Erythroblast (primary cell): Measurements from ENCODE around the gene TUT7.

Experiments
- DNase-seq, 2 experiments: peaks; one replicate each; lab custom pipeline; 2025; lab: John Stamatoyannopoulos, UW
- GATA1 ChIP-seq: IDR thresholded peaks from 2 replicates; pipeline ENCODE4 v1.6.1; 2011; ENCODE audit warnings: low read depth, mild to moderate bottlenecking, control low read depth, low read length, moderate library complexity
- POLR2A ChIP-seq: IDR thresholded peaks from 2 replicates; pipeline ENCODE4 v1.6.1; 2011; ENCODE audit warnings: mild to moderate bottlenecking, low read length

Gene TUT7

GRCh38 chr9:86274821-86275643 is 79.2 kb downstream of the TUT7 start:
- TF ChIP-seq POLR2A (no peak), GATA1 (no peak)
- DNase-seq: no peak

- no peak for DNase-seq
- no peak for TF ChIP-seq GATA1
- no peak for TF ChIP-seq POLR2A
These were observed 82.0 kb downstream of the TUT7 start for GRCh38 chr9:86272221-86272620.

GRCh38 chr9:86263876-86264275 is 90.3 kb downstream of the TUT7 start:
- TF ChIP-seq POLR2A (no peak), GATA1 (no peak)
- no peak for DNase-seq

GRCh38 chr9:86262492-86262891 is 91.7 kb downstream of the TUT7 start:
- TF ChIP-seq POLR2A (no peak), GATA1 (no peak)
- DNase-seq: no peak

- TF ChIP-seq POLR2A: no peak
- no peak for DNase-seq
These were observed 94.7 kb downstream of the TUT7 start, which contains the start of gene C9orf153 for GRCh38 chr9:86259557-86259956. TSS of gene C9orf153 (minus strand) at chr9:86259657. CDS start at chr9:86229603, 30,054 bp downstream.

GRCh38 chr9:86257391-86257790 is 96.8 kb downstream of the TUT7 start:
- no peak for TF ChIP-seq POLR2A
- no peak for TF ChIP-seq GATA1
- no peak for DNase-seq

GRCh38 chr9:86256653-86257052 is 97.6 kb downstream of the TUT7 start:
- DNase-seq: no peak

GRCh38 chr9:86253577-86253976 is 100.6 kb downstream of the TUT7 start:
- DNase-seq: peak; percentile 59 to 60
- no peak for TF ChIP-seq POLR2A
- TF ChIP-seq GATA1: no peak

More at GRCh38 chr9:86256653-86257052, 97.6 kb downstream of the TUT7 start:
- TF ChIP-seq POLR2A (no peak), GATA1 (no peak)

GRCh38 chr9:86252870-86253269 is 101.3 kb downstream of the TUT7 start:
- no peak for TF ChIP-seq GATA1
- no peak for TF ChIP-seq POLR2A
- no peak for DNase-seq

GRCh38 chr9:86250123-86250522 is 104.1 kb downstream of the TUT7 start:
- TF ChIP-seq POLR2A (no peak), GATA1 (no peak)
- no peak for DNase-seq

GRCh38 chr9:86248746-86249145 is 105.5 kb downstream of the TUT7 start:
- DNase-seq: no peak
- TF ChIP-seq GATA1 (no peak), POLR2A (no peak)

GRCh38 chr9:86246752-86247161 is 107.5 kb downstream of the TUT7 start:
- TF ChIP-seq POLR2A: no peak
- no peak for TF ChIP-seq GATA1
- peak; percentile 5 for DNase-seq

GRCh38 chr9:86242071-86242470 is 112.1 kb downstream of the TUT7 start:
- DNase-seq: no peak
- no peak for TF ChIP-seq GATA1
- TF ChIP-seq POLR2A: no peak

GRCh38 chr9:86241216-86241615 is 113.0 kb downstream of the TUT7 start:
- no peak for TF ChIP-seq GATA1
- no peak for TF ChIP-seq POLR2A
- DNase-seq: no peak

GRCh38 chr9:86238861-86239770 is 115.1 kb downstream of the TUT7 start:
- TF ChIP-seq GATA1 (no peak), POLR2A (no peak)
- DNase-seq: no peak
